Spleen (tissue), 7 donors: ENCODE results near the gene SPDYE1.
"Not testable (repeated sequence)": the region's sequence is repeated elsewhere in the genome, so short reads cannot be mapped to it uniquely, and the experiment has no call there.

Experiments
- CTCF ChIP-seq, 11 experiments: fragments of 200-600 bp in 7 of 11; fragments of 450-650 bp in 4 of 11; sonication (generic) in 4 of 11; IDR thresholded peaks in 8 of 11; conservative IDR thresholded peaks in 3 of 11; 1 replicate in 7 of 11; 2 replicates in 4 of 11; pipeline versions ENCODE4 v1.4.0 to v1.8.0; 2016 to 2021; ENCODE audit warnings: antibody characterized with exemption in 11 of 11, inconsistent platforms in 4 of 11, mild to moderate bottlenecking in 1 of 11
- POLR2A ChIP-seq, 3 donors: fragments of 450-650 bp; IDR thresholded peaks; one replicate each; pipeline ENCODE4 v1.5.1; 2017; ENCODE audit warnings: antibody characterized with exemption in 3 of 3, mild to moderate bottlenecking in 1 of 3
- donor health status: DM: no; HTN: no; CAD: no; lungs with moderate emphysema.
- donor health status: DM: no; HTN: no; CAD: no.
- donor health status: DM: no; HTN: no; CAD: no.

DNA sequence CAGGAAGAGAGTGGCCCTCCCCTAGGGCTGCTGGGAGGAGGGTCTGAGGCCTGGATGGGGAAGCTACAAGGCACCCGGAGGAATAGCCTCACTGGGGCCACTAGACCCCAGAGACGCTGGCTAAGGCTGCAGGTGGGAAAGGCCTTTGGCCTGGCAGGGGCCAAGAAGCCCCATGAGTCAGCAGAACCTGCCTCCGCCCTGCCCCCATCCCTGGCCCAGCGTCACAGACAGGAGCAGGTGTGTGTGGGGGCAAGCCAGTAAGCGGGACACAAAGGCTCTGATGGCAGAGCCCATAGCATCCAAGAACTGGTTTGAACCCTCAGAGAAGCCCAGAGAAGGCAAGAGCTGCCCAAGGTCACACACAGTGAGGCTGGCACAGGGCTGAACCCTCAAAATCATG, 27.0 kb upstream of the SPDYE1 start:
- TF ChIP-seq CTCF (IDR thresholded peaks at IDR 0.05 in 8 of 11, conservative IDR thresholded peaks at IDR 0.05 in 3 of 11); POLR2A (IDR thresholded peaks at IDR 0.05): not testable (repeated sequence)
